Esophagus squamous epithelium (tissue), 5 donors: ENCODE measurements around the gene LTBP1. TPM values are rescaled to one million over a fixed set of nuclear protein-coding genes. Genes with fewer than 3 reads are reported as not detected.
A peak's percentile ranks its signal among the peaks of the same experiment; 100 is the strongest.

Experiments
- DNase-seq: peaks from one replicate; lab custom pipeline; 2025; lab: John Stamatoyannopoulos, UW
- H3K27ac ChIP-seq, 4 donors: fragments of 200-600 bp; sonication (generic); one replicate each; pipeline ENCODE4 v1.5.1; 2016 to 2019; ENCODE audit warnings: mild to moderate bottlenecking in 1 of 4
- H3K27me3 ChIP-seq, 4 donors: fragments of 200-600 bp; sonication (generic); 1 replicate in 3 of 4; 2 replicates in 1 of 4; pipeline versions ENCODE4 v1.5.1 to v1.6.0; 2017 to 2021; ENCODE audit warnings: antibody characterized with exemption in 1 of 4
- H3K36me3 ChIP-seq, 3 donors: fragments of 200-600 bp; sonication (generic); one replicate each; pipeline ENCODE4 v1.5.1; 2016 to 2019
- H3K4me1 ChIP-seq, 3 donors: fragments of 200-600 bp; sonication (generic); one replicate each; pipeline ENCODE4 v1.5.1; 2017 to 2019
- H3K4me3 ChIP-seq, 4 donors: fragments of 200-600 bp; sonication (generic); 1 replicate in 3 of 4; 2 replicates in 1 of 4; pipeline ENCODE4 v1.5.1; 2016 to 2019; ENCODE audit warnings: mild to moderate bottlenecking in 2 of 4, moderate library complexity in 1 of 4
- H3K9me3 ChIP-seq, 3 donors: fragments of 200-600 bp; sonication (generic); one replicate each; pipeline ENCODE4 v1.5.1; 2016 to 2019
- CTCF ChIP-seq, 6 experiments: fragments of 450-650 bp in 4 of 6; fragments of 200-600 bp in 2 of 6; sonication (generic) in 2 of 6; IDR thresholded peaks; one replicate each; pipeline ENCODE4 v1.5.1; 2016 to 2019; ENCODE audit warnings: antibody characterized with exemption in 6 of 6, mild to moderate bottlenecking in 4 of 6, moderate library complexity in 4 of 6
- POLR2A ChIP-seq, 4 donors: fragments of 450-650 bp; IDR thresholded peaks; one replicate each; pipeline ENCODE4 v1.6.1; 2017; ENCODE audit warnings: antibody characterized with exemption in 4 of 4, mild to moderate bottlenecking in 4 of 4, moderate library complexity in 3 of 4
- WGBS, 2 donors: methylation state at CpG; one replicate each; pipeline ENCODE4 v1.1.5; 2018; 5-methylcytosine and 5-hydroxymethylcytosine counted together
- intact Hi-C: fragments of 100-400 bp; cut with DNase I; formaldehyde crosslinking; loops from one replicate; pipeline ENCODE4 v1.15.0; 2022
- total RNA-seq, 4 donors: library from RNA; depleted of rRNA; stranded (reverse); fragments of >200 nt; gene quantifications; one replicate each; pipeline ENCODE4 v1.1.0, GENCODE V29; 2016
- donor health status: DM: yes; HTN: yes; CAD: no.

LTBP1 gene
- total RNA-seq, 4 donors from 2014 or later: 5.5 to 69.4 (median 32.6) TPM

DNA sequence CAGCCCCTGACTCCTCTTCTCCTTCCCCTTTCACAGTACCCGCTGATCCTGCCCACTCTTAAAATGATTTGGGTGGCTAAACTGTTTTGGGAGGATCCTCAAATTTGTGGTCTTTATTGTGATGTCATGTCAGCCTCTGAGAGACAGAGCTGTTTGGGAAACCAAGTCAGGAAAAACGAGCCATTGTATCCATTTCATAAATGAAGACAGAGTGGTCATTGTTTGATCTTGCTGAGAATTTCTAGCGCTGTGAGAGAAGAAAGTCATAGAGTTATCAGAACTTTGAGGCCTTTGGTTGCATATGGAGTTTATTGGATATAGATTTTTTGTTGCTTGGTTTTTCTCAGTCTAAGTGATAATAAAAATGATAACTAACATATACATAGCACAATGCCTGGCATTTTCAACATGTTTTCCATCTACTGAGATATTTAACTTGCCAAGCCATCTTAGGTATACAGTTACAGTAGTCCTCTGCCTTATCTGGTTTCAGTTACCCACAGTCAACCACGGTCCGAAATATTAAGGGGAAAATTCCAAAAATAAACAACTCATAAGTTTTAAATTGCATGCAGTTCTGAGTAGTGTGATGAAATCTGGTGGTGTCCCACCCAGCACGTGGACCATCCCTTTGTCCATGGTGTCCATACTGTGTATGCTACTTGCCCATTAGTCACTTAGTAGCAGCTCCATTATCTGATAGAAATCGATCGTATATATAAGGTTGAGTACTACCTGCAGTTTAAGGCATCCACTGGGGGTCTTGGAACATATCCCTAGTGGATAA, 424.7 kb downstream of the LTBP1 start:
- WGBS, 2 donors: 78 to 85% methylated on average over 8 of the region's 8 CpGs
- Histone ChIP-seq H3K4me3 (no peak overlapping the region), H3K36me3 (no peaks in the 10 kb centered on the region), H3K27ac (no peak overlapping the region), H3K9me3 (no peaks in the 10 kb centered on the region), H3K27me3 (no peaks in the 10 kb centered on the region), H3K4me1 (peaks cover 0 to 8% (median 0%) of the 10 kb centered on the region in 3 donors)
- no peak for TF ChIP-seq CTCF (IDR thresholded peaks at IDR 0.05)
- TF ChIP-seq POLR2A (IDR thresholded peaks at IDR 0.05): no peak
- DNase-seq: no peak
- intact Hi-C loops: no loop called here

- intact Hi-C loops: no loop called here
- TF ChIP-seq CTCF (IDR thresholded peaks at IDR 0.05) (peak; percentile 59 to 80 (median 70)), POLR2A (IDR thresholded peaks at IDR 0.05) (no peak)
- Histone ChIP-seq H3K9me3 (no peaks in the 10 kb centered on the region), H3K4me3 (no peak overlapping the region), H3K27me3 (no peaks in the 10 kb centered on the region), H3K27ac (no peak overlapping the region), H3K36me3 (no peaks in the 10 kb centered on the region), H3K4me1 (peaks cover 0 to 8% (median 5%) of the 10 kb centered on the region in 3 donors)
- DNase-seq: no peak
- 23 to 24% methylated on average over 5 of the region's 5 CpGs for WGBS, 2 donors
Observed at GRCh38 chr2:33372940-33373553, 426.3 kb downstream of the LTBP1 start.

DNA sequence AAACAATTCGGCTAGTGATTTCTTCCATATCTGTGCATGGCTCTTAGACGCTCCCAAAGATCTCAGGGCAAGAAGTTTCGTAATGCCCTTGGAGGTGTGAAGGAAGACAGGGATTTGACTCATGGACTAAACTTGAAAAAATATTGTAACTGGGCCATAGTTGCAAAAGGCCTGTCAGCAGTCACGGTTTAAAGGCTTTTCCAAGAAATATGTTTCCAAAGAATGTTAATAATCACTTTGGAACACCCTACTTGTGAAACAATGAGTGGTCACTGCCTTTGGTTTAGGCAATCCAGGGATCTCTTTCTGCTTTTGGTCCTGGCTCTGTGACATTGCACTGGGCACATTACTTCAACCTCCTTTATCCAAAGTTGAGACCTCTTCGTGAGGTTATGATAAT, 427.2 kb downstream of the LTBP1 start:
- intact Hi-C loops: no loop called here

GRCh38 chr2:33375054-33375453, 428.3 kb downstream of the LTBP1 start:
- 48 to 59% methylated on average over 6 to 7 of the region's 7 CpGs for WGBS, 2 donors
- H3K36me3 ChIP-seq: no peaks in the 10 kb centered on the region
- H3K27me3 ChIP-seq: no peaks in the 10 kb centered on the region
- TF ChIP-seq POLR2A (IDR thresholded peaks at IDR 0.05) (no peak), CTCF (IDR thresholded peaks at IDR 0.05) (no peak)
- peaks cover 0 to 8% (median 5%) of the 10 kb centered on the region in 3 donors for H3K4me1 ChIP-seq
- intact Hi-C loops: no loop called here
- no peaks in the 10 kb centered on the region for H3K9me3 ChIP-seq
- H3K27ac ChIP-seq: no peak overlapping the region
- no peak for DNase-seq
- no peak overlapping the region for H3K4me3 ChIP-seq

More for the DNA sequence above, 427.2 kb downstream of the LTBP1 start:
- 27 to 58% methylated on average over 5 of the region's 5 CpGs for WGBS, 2 donors
- TF ChIP-seq POLR2A (IDR thresholded peaks at IDR 0.05) (no peak), CTCF (IDR thresholded peaks at IDR 0.05) (no peak)
- no peak for DNase-seq
- Histone ChIP-seq H3K9me3 (no peaks in the 10 kb centered on the region), H3K4me1 (peaks cover 0 to 8% (median 5%) of the 10 kb centered on the region in 3 donors), H3K27me3 (no peaks in the 10 kb centered on the region), H3K4me3 (no peak overlapping the region), H3K36me3 (no peaks in the 10 kb centered on the region), H3K27ac (peak overlapping the region in 1 of 4 donors; percentile 2)

GRCh38 chr2:33377048-33377447, 430.3 kb downstream of the LTBP1 start:
- H3K4me3 ChIP-seq: no peak overlapping the region
- intact Hi-C loops: no loop called here
- no peak for DNase-seq
- peaks cover 0 to 8% (median 5%) of the 10 kb centered on the region in 3 donors for H3K4me1 ChIP-seq
- no peaks in the 10 kb centered on the region for H3K36me3 ChIP-seq
- WGBS, 2 donors: 64 to 73% methylated on average over 6 of the region's 6 CpGs
- H3K27ac ChIP-seq: no peak overlapping the region
- no peaks in the 10 kb centered on the region for H3K27me3 ChIP-seq
- TF ChIP-seq POLR2A (IDR thresholded peaks at IDR 0.05) (no peak), CTCF (IDR thresholded peaks at IDR 0.05) (no peak)
- no peaks in the 10 kb centered on the region for H3K9me3 ChIP-seq
